HCT116 (cell line): ENCODE results near the gene TRMU. TPM values are rescaled to one million over a fixed set of nuclear protein-coding genes. Genes with fewer than 3 reads are reported as not detected.

Experiments used
- ATAC-seq: fragments of 200-7000 bp; cut with Tn5 transposase; 2 replicates; pipeline ENCODE4 v1.9.1; 2020; ENCODE audit warnings: mild to moderate bottlenecking, moderate library complexity
- BruUV-seq: library from RNA; stranded (reverse); fragments of 400-500 nt; replicated peaks from 2 replicates; lab custom pipeline; 2021; lab: Mats Ljungman, UMichigan
- CTCF ChIA-PET: fragments of 300-600 bp; sonication (Branson Sonifier 250); formaldehyde crosslinking; loops from one replicate; lab custom pipeline; 2021; ENCODE audit warnings: antibody characterized with exemption; lab: Charles Lee
- POLR2A ChIA-PET: fragments of 300-600, 350-600 bp; sonication (Branson Sonifier 250); formaldehyde crosslinking; loops from one replicate; lab custom pipeline; 2021; ENCODE audit warnings: antibody characterized with exemption; lab: Charles Lee
- RAD21 ChIA-PET, 2 experiments: fragments of 300-600 bp; sonication (Branson Sonifier 250); formaldehyde crosslinking; loops; one replicate each; lab custom pipeline; 2023; ENCODE audit warnings: low total read pairs in 2 of 2; ENCODE audit not compliant: uncharacterized antibody in 2 of 2, unreplicated experiment in 2 of 2, low non-redundant PET in 1 of 2; lab: Charles Lee
- DNase-seq: peaks from one replicate; pipeline ENCODE4 v3.0.0-alpha.2; 2010; ENCODE audit warnings: low read depth, low spot score
- H2AFZ ChIP-seq: fragments of 200-600 bp; shearing (Covaris generic), sonication (generic); 2 replicates; pipeline ENCODE4 v1.6.1; 2017; ENCODE audit warnings: low read depth, mixed run types, mixed read lengths, antibody characterized with exemption, low read length; ENCODE audit not compliant: poor library complexity, severe bottlenecking
- H3K27ac ChIP-seq: 2 replicates; pipeline ENCODE4 v1.5.1; 2012; ENCODE audit warnings: low read depth, low read length
- H3K27me3 ChIP-seq: fragments of 200-600 bp; sonication (generic); 2 replicates; pipeline ENCODE4 v1.6.1; 2016; ENCODE audit warnings: mixed run types, low read length, mixed read lengths; ENCODE audit not compliant: insufficient read depth
- H3K36me3 ChIP-seq, 2 experiments: fragments of 200-500 bp in 1 of 2; fragments of 200-600 bp in 1 of 2; sonication (Bioruptor generic) in 1 of 2; sonication (generic) in 1 of 2; 2 replicates each; pipeline versions ENCODE4 v1.5.1 to v1.6.1; 2014 to 2016; ENCODE audit warnings: low read length in 2 of 2, inconsistent platforms in 1 of 2, mixed read lengths in 1 of 2, mixed run types in 1 of 2; ENCODE audit not compliant: insufficient read depth in 2 of 2, control insufficient read depth in 1 of 2
- H3K4me1 ChIP-seq, 2 experiments: fragments of 200-600 bp in 1 of 2; sonication (generic) in 1 of 2; 2 replicates each; pipeline versions ENCODE4 v1.5.1 to v1.6.1; 2012 to 2017; ENCODE audit warnings: low read length in 2 of 2, inconsistent platforms in 1 of 2, mild to moderate bottlenecking in 1 of 2, mixed read lengths in 1 of 2, mixed run types in 1 of 2, moderate library complexity in 1 of 2; ENCODE audit not compliant: insufficient read depth in 2 of 2, control insufficient read depth in 1 of 2
- H3K4me2 ChIP-seq: fragments of 200-600 bp; sonication (generic); 2 replicates; pipeline ENCODE4 v1.6.1; 2017; ENCODE audit warnings: mixed run types, low read length, mixed read lengths
- H3K4me3 ChIP-seq, 2 experiments: fragments of 200-600 bp in 1 of 2; sonication (generic) in 1 of 2; replicated peaks in 1 of 2; 2 replicates each; pipeline ENCODE4 v1.5.1; 2011 to 2016; ENCODE audit warnings: low read length in 2 of 2, control low read depth in 1 of 2, low read depth in 1 of 2, mild to moderate bottlenecking in 1 of 2, mixed read lengths in 1 of 2, mixed run types in 1 of 2
- H3K79me2 ChIP-seq: fragments of 200-600 bp; sonication (generic); 2 replicates; pipeline ENCODE4 v1.6.1; 2017; ENCODE audit warnings: mild to moderate bottlenecking, mixed run types, low read length, moderate library complexity, mixed read lengths; ENCODE audit not compliant: insufficient read depth
- H3K9ac ChIP-seq: fragments of 200-600 bp; sonication (generic); 2 replicates; pipeline ENCODE4 v1.6.1; 2016; ENCODE audit warnings: low read length, mixed read lengths
- H3K9me2 ChIP-seq: fragments of 200-600 bp; sonication (generic), shearing (Covaris generic); 2 replicates; pipeline ENCODE4 v1.6.1; 2017; ENCODE audit warnings: mixed run types, mild to moderate bottlenecking, moderate library complexity; ENCODE audit not compliant: insufficient read depth
- H3K9me3 ChIP-seq, 2 experiments: fragments of 200-500 bp in 1 of 2; fragments of 200-600 bp in 1 of 2; sonication (Bioruptor generic) in 1 of 2; sonication (generic) in 1 of 2; 2 replicates each; pipeline ENCODE4 v1.6.1; 2014 to 2017; ENCODE audit warnings: low read length in 2 of 2, mixed read lengths in 2 of 2, inconsistent platforms in 1 of 2, low read depth in 1 of 2, mild to moderate bottlenecking in 1 of 2, mixed run types in 1 of 2, moderate library complexity in 1 of 2; ENCODE audit not compliant: control insufficient read depth in 1 of 2, insufficient read depth in 1 of 2
- H4K20me1 ChIP-seq: fragments of 200-600 bp; sonication (generic), shearing (Covaris generic); 2 replicates; pipeline ENCODE4 v1.6.1; 2017; ENCODE audit warnings: mixed run types, mild to moderate bottlenecking, moderate library complexity; ENCODE audit not compliant: insufficient read depth
- CBX3 ChIP-seq: IDR thresholded peaks from 2 replicates; pipeline ENCODE4 v1.6.1; 2012; ENCODE audit warnings: low read depth
- EGR1 ChIP-seq: IDR thresholded peaks from 2 replicates; pipeline ENCODE4 v1.6.1; 2012; ENCODE audit warnings: low read depth
- EZH2phosphoT487 ChIP-seq: fragments of 200-600 bp; IDR thresholded peaks from 2 replicates; pipeline ENCODE4 v1.6.1; 2018; ENCODE audit warnings: antibody characterized with exemption, borderline replicate concordance
- JUND ChIP-seq: IDR thresholded peaks from 2 replicates; pipeline ENCODE4 v1.6.1; 2012
- MAX ChIP-seq: IDR thresholded peaks from 2 replicates; pipeline ENCODE4 v1.6.1; 2012
- SP1 ChIP-seq: IDR thresholded peaks from 2 replicates; pipeline ENCODE4 v1.6.1; 2012; ENCODE audit warnings: low read depth
- TCF7L2 ChIP-seq: IDR thresholded peaks from 2 replicates; pipeline ENCODE4 v1.7.0; 2011; ENCODE audit warnings: borderline replicate concordance, inconsistent platforms; ENCODE audit not compliant: insufficient read depth, insufficient read length; ENCODE audit errors: extremely low read depth
- ZFX ChIP-seq: fragments of 450-650 bp; IDR thresholded peaks from 2 replicates; pipeline ENCODE4 v1.6.1; 2017
- intact Hi-C: fragments of 100-400 bp; cut with micrococcal nuclease; formaldehyde crosslinking; loops from 2 replicates; pipeline ENCODE4 v1.10.0; 2022
- total RNA-seq: library from RNA; stranded (reverse); gene quantifications from one replicate; pipeline ENCODE4 v1.2.1, GENCODE V29; 2021; ENCODE audit not compliant: unreplicated experiment
- TF ChIP-seq, protein P1 (sequence below): IDR thresholded peaks from 2 replicates; pipeline ENCODE4 v1.6.1; 2012
- TF ChIP-seq, protein P2 (sequence below), 3 experiments: fragments of 200-600 bp in 1 of 3; sonication (generic) in 1 of 3; IDR thresholded peaks in 2 of 3; conservative IDR thresholded peaks in 1 of 3; 2 replicates each; pipeline ENCODE4 v1.5.1; 2012 to 2017; ENCODE audit warnings: low read depth in 2 of 3, low read length in 2 of 3, antibody characterized with exemption in 1 of 3, borderline replicate concordance in 1 of 3, control low read depth in 1 of 3, mild to moderate bottlenecking in 1 of 3, mixed read lengths in 1 of 3, mixed run types in 1 of 3, moderate library complexity in 1 of 3; ENCODE audit not compliant: insufficient read depth in 1 of 3
- TF ChIP-seq, protein P3 (sequence below): IDR thresholded peaks from 2 replicates; pipeline ENCODE4 v1.6.1; 2011; ENCODE audit warnings: mild to moderate bottlenecking, low read length, moderate library complexity; ENCODE audit not compliant: insufficient replicate concordance; ENCODE audit errors: extremely low read depth

The TRMU gene
- total RNA-seq, 1 experiment from 2014 or later: 65.4 TPM

DNA sequence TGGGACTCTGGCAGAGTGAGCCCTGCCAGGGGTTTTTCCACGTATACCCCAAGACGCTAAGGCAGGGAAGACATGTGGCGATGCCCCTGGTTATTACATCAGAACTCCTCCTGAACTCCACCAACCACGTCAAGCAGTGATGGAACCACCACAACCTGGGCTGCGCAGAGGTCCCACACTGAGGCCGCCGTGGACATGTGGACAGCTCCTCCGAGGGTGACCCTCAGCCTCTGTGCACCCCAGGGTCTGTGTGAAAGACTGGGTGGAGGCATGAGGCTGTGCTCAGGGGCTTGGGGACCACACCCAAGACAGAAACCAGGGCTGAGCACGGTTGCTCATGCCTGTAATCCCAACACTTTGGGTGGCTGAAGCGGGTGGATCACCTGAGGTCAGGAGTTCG is 52.2 kb downstream of the TRMU start:
- no peak overlapping the region for H3K4me3 ChIP-seq
- no peak overlapping the region for H2AFZ ChIP-seq
- ATAC-seq (no peak), DNase-seq (no peak)
- H3K27ac ChIP-seq: no peak overlapping the region
- no peak overlapping the region for H3K9ac ChIP-seq
- H3K79me2 ChIP-seq: no peaks in the 10 kb centered on the region
- peaks cover 0 to 9% of the 10 kb centered on the region in 2 experiments; a peak in 2 of 4 replicates for H3K4me1 ChIP-seq
- TF ChIP-seq ZFX: no peak
- TF ChIP-seq CBX3: no peak
- TF ChIP-seq, protein P1, sequence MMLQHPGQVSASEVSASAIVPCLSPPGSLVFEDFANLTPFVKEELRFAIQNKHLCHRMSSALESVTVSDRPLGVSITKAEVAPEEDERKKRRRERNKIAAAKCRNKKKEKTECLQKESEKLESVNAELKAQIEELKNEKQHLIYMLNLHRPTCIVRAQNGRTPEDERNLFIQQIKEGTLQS: no peak
- TF ChIP-seq TCF7L2: no peak
- no peak for TF ChIP-seq SP1
- TF ChIP-seq JUND: no peak
- H3K9me3 ChIP-seq: no peaks in the 10 kb centered on the region
- no peaks in the 10 kb centered on the region for H3K27me3 ChIP-seq
- no peak overlapping the region for H3K4me2 ChIP-seq
- no peaks in the 10 kb centered on the region for H3K36me3 ChIP-seq
- intact Hi-C loops: no loop called here
- no peaks in the 10 kb centered on the region for H4K20me1 ChIP-seq
- ChIA-PET POLR2A (no interaction called here), RAD21 (no interaction called here), CTCF (no interaction called here)
- H3K9me2 ChIP-seq: no peaks in the 10 kb centered on the region
- BruUV-seq: no TSS peak

GRCh38 chr22:46388647-46389046 is 53.1 kb downstream of the TRMU start:
- no peak overlapping the region for H3K4me3 ChIP-seq
- H3K4me1 ChIP-seq: peaks cover 0 to 9% of the 10 kb centered on the region in 2 experiments; a peak in 2 of 4 replicates
- no peaks in the 10 kb centered on the region for H3K79me2 ChIP-seq
- H3K9me3 ChIP-seq: no peaks in the 10 kb centered on the region
- H3K9ac ChIP-seq: no peak overlapping the region
- H4K20me1 ChIP-seq: no peaks in the 10 kb centered on the region
- no peak overlapping the region for H3K27ac ChIP-seq
- no peak for DNase-seq
- BruUV-seq: no TSS peak
- ChIA-PET RAD21 (no interaction called here), CTCF (no interaction called here), POLR2A (no interaction called here)
- H2AFZ ChIP-seq: no peak overlapping the region
- TF ChIP-seq, protein P2, sequence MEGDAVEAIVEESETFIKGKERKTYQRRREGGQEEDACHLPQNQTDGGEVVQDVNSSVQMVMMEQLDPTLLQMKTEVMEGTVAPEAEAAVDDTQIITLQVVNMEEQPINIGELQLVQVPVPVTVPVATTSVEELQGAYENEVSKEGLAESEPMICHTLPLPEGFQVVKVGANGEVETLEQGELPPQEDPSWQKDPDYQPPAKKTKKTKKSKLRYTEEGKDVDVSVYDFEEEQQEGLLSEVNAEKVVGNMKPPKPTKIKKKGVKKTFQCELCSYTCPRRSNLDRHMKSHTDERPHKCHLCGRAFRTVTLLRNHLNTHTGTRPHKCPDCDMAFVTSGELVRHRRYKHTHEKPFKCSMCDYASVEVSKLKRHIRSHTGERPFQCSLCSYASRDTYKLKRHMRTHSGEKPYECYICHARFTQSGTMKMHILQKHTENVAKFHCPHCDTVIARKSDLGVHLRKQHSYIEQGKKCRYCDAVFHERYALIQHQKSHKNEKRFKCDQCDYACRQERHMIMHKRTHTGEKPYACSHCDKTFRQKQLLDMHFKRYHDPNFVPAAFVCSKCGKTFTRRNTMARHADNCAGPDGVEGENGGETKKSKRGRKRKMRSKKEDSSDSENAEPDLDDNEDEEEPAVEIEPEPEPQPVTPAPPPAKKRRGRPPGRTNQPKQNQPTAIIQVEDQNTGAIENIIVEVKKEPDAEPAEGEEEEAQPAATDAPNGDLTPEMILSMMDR (IDR thresholded peaks at IDR 0.05 in 2 of 3, conservative IDR thresholded peaks at IDR 0.05 in 1 of 3; ENCODE audit: borderline replicate concordance in 1 of 3, insufficient read depth in 1 of 3, low read depth in 2 of 3, low read length in 2 of 3): no peak
- TF ChIP-seq MAX (no peak), EZH2phosphoT487 (no peak), EGR1 (no peak)
- TF ChIP-seq, protein P3, sequence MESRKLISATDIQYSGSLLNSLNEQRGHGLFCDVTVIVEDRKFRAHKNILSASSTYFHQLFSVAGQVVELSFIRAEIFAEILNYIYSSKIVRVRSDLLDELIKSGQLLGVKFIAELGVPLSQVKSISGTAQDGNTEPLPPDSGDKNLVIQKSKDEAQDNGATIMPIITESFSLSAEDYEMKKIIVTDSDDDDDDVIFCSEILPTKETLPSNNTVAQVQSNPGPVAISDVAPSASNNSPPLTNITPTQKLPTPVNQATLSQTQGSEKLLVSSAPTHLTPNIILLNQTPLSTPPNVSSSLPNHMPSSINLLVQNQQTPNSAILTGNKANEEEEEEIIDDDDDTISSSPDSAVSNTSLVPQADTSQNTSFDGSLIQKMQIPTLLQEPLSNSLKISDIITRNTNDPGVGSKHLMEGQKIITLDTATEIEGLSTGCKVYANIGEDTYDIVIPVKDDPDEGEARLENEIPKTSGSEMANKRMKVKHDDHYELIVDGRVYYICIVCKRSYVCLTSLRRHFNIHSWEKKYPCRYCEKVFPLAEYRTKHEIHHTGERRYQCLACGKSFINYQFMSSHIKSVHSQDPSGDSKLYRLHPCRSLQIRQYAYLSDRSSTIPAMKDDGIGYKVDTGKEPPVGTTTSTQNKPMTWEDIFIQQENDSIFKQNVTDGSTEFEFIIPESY: no peak
- ATAC-seq: no peak
- H3K9me2 ChIP-seq: no peaks in the 10 kb centered on the region
- H3K4me2 ChIP-seq: no peak overlapping the region
- intact Hi-C loops: no loop called here
- no peaks in the 10 kb centered on the region for H3K36me3 ChIP-seq
- no peaks in the 10 kb centered on the region for H3K27me3 ChIP-seq
